DND-41 (cell line): ENCODE results near the gene GFM1.

ENCODE experiments used
- EZH2 ChIP-seq: IDR thresholded peaks from 3 replicates; pipeline ENCODE4 v1.6.1; 2012; ENCODE audit warnings: borderline replicate concordance, low read depth, mild to moderate bottlenecking, moderate library complexity, low read length, inconsistent platforms; ENCODE audit not compliant: severe bottlenecking
- TF ChIP-seq, protein P1 (sequence below): IDR thresholded peaks from 2 replicates; pipeline ENCODE4 v1.5.1; 2012; ENCODE audit warnings: borderline replicate concordance, low read length, moderate library complexity, mild to moderate bottlenecking; ENCODE audit not compliant: poor library complexity, severe bottlenecking; ENCODE audit errors: extremely low read depth

GRCh38 chr3:158660711-158661110 lies 16.4 kb downstream of the GFM1 start:
- TF ChIP-seq, protein P1, sequence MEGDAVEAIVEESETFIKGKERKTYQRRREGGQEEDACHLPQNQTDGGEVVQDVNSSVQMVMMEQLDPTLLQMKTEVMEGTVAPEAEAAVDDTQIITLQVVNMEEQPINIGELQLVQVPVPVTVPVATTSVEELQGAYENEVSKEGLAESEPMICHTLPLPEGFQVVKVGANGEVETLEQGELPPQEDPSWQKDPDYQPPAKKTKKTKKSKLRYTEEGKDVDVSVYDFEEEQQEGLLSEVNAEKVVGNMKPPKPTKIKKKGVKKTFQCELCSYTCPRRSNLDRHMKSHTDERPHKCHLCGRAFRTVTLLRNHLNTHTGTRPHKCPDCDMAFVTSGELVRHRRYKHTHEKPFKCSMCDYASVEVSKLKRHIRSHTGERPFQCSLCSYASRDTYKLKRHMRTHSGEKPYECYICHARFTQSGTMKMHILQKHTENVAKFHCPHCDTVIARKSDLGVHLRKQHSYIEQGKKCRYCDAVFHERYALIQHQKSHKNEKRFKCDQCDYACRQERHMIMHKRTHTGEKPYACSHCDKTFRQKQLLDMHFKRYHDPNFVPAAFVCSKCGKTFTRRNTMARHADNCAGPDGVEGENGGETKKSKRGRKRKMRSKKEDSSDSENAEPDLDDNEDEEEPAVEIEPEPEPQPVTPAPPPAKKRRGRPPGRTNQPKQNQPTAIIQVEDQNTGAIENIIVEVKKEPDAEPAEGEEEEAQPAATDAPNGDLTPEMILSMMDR = no peak
- TF ChIP-seq EZH2 = no peak
